Measurements from ENCODE around the gene FBXW8.

The FBXW8 gene

GRCh38 chr12:117020536-117021220 is 109.9 kb downstream of the FBXW8 start:
- Mint-ChIP-seq H3K4me1 (ENCODE audit: low read depth) (no peaks in the 10 kb centered on the region), H3K27me3 (no peaks in the 10 kb centered on the region), H3K36me3 (ENCODE audit: low read depth) (peaks cover 35% of the 10 kb centered on the region), H3K9me3 (peaks cover 2% of the 10 kb centered on the region), H3K4me3 (no peak overlapping the region), H3K27ac (no peak overlapping the region)

GRCh38 chr12:117022465-117022864 is 111.7 kb downstream of the FBXW8 start:
- Mint-ChIP-seq H3K36me3 (ENCODE audit: low read depth) (peaks cover 23% of the 10 kb centered on the region), H3K4me1 (ENCODE audit: low read depth) (no peaks in the 10 kb centered on the region), H3K9me3 (no peaks in the 10 kb centered on the region), H3K4me3 (no peak overlapping the region), H3K27ac (no peak overlapping the region), H3K27me3 (no peaks in the 10 kb centered on the region)

GRCh38 chr12:117023998-117024960 is 113.5 kb downstream of the FBXW8 start:
- Mint-ChIP-seq H3K9me3 (no peaks in the 10 kb centered on the region), H3K4me1 (ENCODE audit: low read depth) (no peaks in the 10 kb centered on the region), H3K27ac (no peak overlapping the region), H3K27me3 (no peaks in the 10 kb centered on the region), H3K36me3 (ENCODE audit: low read depth) (peaks cover 20% of the 10 kb centered on the region), H3K4me3 (no peak overlapping the region)

GRCh38 chr12:117024961-117025480 is 114.3 kb downstream of the FBXW8 start:
- Mint-ChIP-seq H3K4me3 (no peak overlapping the region), H3K36me3 (ENCODE audit: low read depth) (peaks cover 18% of the 10 kb centered on the region), H3K27me3 (no peaks in the 10 kb centered on the region)

GRCh38 chr12:117025481-117026151 is 114.9 kb downstream of the FBXW8 start:
- no peaks in the 10 kb centered on the region for H3K4me1 Mint-ChIP-seq (ENCODE audit: low read depth)
- H3K36me3 Mint-ChIP-seq (ENCODE audit: low read depth): peaks cover 14% of the 10 kb centered on the region
- H3K27me3 Mint-ChIP-seq: no peaks in the 10 kb centered on the region
- H3K27ac Mint-ChIP-seq: no peak overlapping the region
- H3K9me3 Mint-ChIP-seq: no peaks in the 10 kb centered on the region
- H3K4me3 Mint-ChIP-seq: no peak overlapping the region

More at GRCh38 chr12:117024961-117025480, 114.3 kb downstream of the FBXW8 start:
- H3K27ac Mint-ChIP-seq: no peak overlapping the region
- no peaks in the 10 kb centered on the region for H3K4me1 Mint-ChIP-seq (ENCODE audit: low read depth)
- no peaks in the 10 kb centered on the region for H3K9me3 Mint-ChIP-seq

- H3K36me3 Mint-ChIP-seq (ENCODE audit: low read depth): peaks cover 14% of the 10 kb centered on the region
Measured at GRCh38 chr12:117026343-117026742, 115.6 kb downstream of the FBXW8 start.

GRCh38 chr12:117026921-117027250 is 116.1 kb downstream of the FBXW8 start:
- no peaks in the 10 kb centered on the region for H3K27me3 Mint-ChIP-seq
- no peaks in the 10 kb centered on the region for H3K9me3 Mint-ChIP-seq
- H3K4me3 Mint-ChIP-seq: no peak overlapping the region
- no peaks in the 10 kb centered on the region for H3K4me1 Mint-ChIP-seq (ENCODE audit: low read depth)
- H3K27ac Mint-ChIP-seq: no peak overlapping the region
- peaks cover 14% of the 10 kb centered on the region for H3K36me3 Mint-ChIP-seq (ENCODE audit: low read depth)

More at GRCh38 chr12:117026343-117026742, 115.6 kb downstream of the FBXW8 start:
- H3K27me3 Mint-ChIP-seq: no peaks in the 10 kb centered on the region
- no peak overlapping the region for H3K4me3 Mint-ChIP-seq
- H3K4me1 Mint-ChIP-seq (ENCODE audit: low read depth): no peaks in the 10 kb centered on the region
- H3K27ac Mint-ChIP-seq: no peak overlapping the region
- no peaks in the 10 kb centered on the region for H3K9me3 Mint-ChIP-seq

GRCh38 chr12:117027251-117028086 is 116.7 kb downstream of the FBXW8 start:
- H3K4me1 Mint-ChIP-seq (ENCODE audit: low read depth): peaks cover under 1% of the 10 kb centered on the region
- no peaks in the 10 kb centered on the region for H3K9me3 Mint-ChIP-seq
- no peak overlapping the region for H3K4me3 Mint-ChIP-seq
- H3K27me3 Mint-ChIP-seq: no peaks in the 10 kb centered on the region
- H3K27ac Mint-ChIP-seq: no peak overlapping the region
- H3K36me3 Mint-ChIP-seq (ENCODE audit: low read depth): peaks cover 14% of the 10 kb centered on the region

GRCh38 chr12:117028254-117028653 is 117.5 kb downstream of the FBXW8 start:
- no peak overlapping the region for H3K27ac Mint-ChIP-seq
- no peaks in the 10 kb centered on the region for H3K9me3 Mint-ChIP-seq
- H3K4me1 Mint-ChIP-seq (ENCODE audit: low read depth): peaks cover 4% of the 10 kb centered on the region
- no peaks in the 10 kb centered on the region for H3K27me3 Mint-ChIP-seq
- peaks cover 14% of the 10 kb centered on the region for H3K36me3 Mint-ChIP-seq (ENCODE audit: low read depth)
- H3K4me3 Mint-ChIP-seq: no peak overlapping the region

GRCh38 chr12:117030187-117030900 is 119.6 kb downstream of the FBXW8 start:
- Mint-ChIP-seq H3K4me3 (no peak overlapping the region), H3K36me3 (ENCODE audit: low read depth) (peaks cover 14% of the 10 kb centered on the region), H3K4me1 (ENCODE audit: low read depth) (peaks cover 4% of the 10 kb centered on the region), H3K9me3 (no peaks in the 10 kb centered on the region), H3K27me3 (no peaks in the 10 kb centered on the region), H3K27ac (no peak overlapping the region)

- Mint-ChIP-seq H3K36me3 (ENCODE audit: low read depth) (peaks cover 11% of the 10 kb centered on the region), H3K9me3 (no peaks in the 10 kb centered on the region), H3K4me1 (ENCODE audit: low read depth) (peaks cover 4% of the 10 kb centered on the region), H3K27me3 (no peaks in the 10 kb centered on the region), H3K4me3 (no peak overlapping the region), H3K27ac (no peak overlapping the region)
Measured at GRCh38 chr12:117031843-117032592, 121.3 kb downstream of the FBXW8 start.

GRCh38 chr12:117032593-117033381 is 122.0 kb downstream of the FBXW8 start:
- H3K36me3 Mint-ChIP-seq (ENCODE audit: low read depth): peaks cover 11% of the 10 kb centered on the region
- H3K9me3 Mint-ChIP-seq: no peaks in the 10 kb centered on the region
- no peak overlapping the region for H3K27ac Mint-ChIP-seq
- peaks cover 4% of the 10 kb centered on the region for H3K4me1 Mint-ChIP-seq (ENCODE audit: low read depth)
- no peak overlapping the region for H3K4me3 Mint-ChIP-seq
- H3K27me3 Mint-ChIP-seq: no peaks in the 10 kb centered on the region
